Measurements from ENCODE around the gene PFN1.

PFN1 gene

GRCh38 chr17:4967539-4968485 is 19.5 kb upstream of the PFN1 start, which contains the start of gene SPAG7:
Gene SPAG7 (minus strand): TSS chr17:4967817. CDS start chr17:4967804, 13 bp downstream.
- Histone ChIP-seq H3K27me3 (ENCODE audit: insufficient read depth, poor library complexity, severe bottlenecking) (no peaks in the 10 kb centered on the region), H3K4me1 (ENCODE audit: insufficient read depth, poor library complexity, severe bottlenecking) (peaks cover 12% of the 10 kb centered on the region), H3K27ac (ENCODE audit: poor library complexity, severe bottlenecking) (peak within 1 kb of the TSS; percentile 90), H3K4me3 (ENCODE audit: severe bottlenecking) (peak within 1 kb of the TSS; percentile 59), H3K9me3 (ENCODE audit: severe bottlenecking) (no peaks in the 10 kb centered on the region), H3K36me3 (ENCODE audit: low read depth) (peaks cover 20% of the 10 kb centered on the region)
- no peak for TF ChIP-seq CTCF (IDR thresholded peaks at IDR 0.05; ENCODE audit: poor library complexity, severe bottlenecking)
- ATAC-seq (ENCODE audit: low read depth) (peak; percentile 52), DNase-seq (ENCODE audit: low spot score) (peak; percentile 90)

GRCh38 chr17:4966844-4967538 is 18.7 kb upstream of the PFN1 start:
- H3K4me1 ChIP-seq (ENCODE audit: insufficient read depth, poor library complexity, severe bottlenecking), result peaks cover 12% of the 10 kb centered on the region
- H3K27me3 ChIP-seq (ENCODE audit: insufficient read depth, poor library complexity, severe bottlenecking), result no peaks in the 10 kb centered on the region
- ATAC-seq (ENCODE audit: low read depth) (peak; percentile 89), DNase-seq (ENCODE audit: low spot score) (peak; percentile 99)
- peaks cover 20% of the 10 kb centered on the region for H3K36me3 ChIP-seq (ENCODE audit: low read depth)
- peak overlapping the region; percentile 90 for H3K27ac ChIP-seq (ENCODE audit: poor library complexity, severe bottlenecking)
- H3K4me3 ChIP-seq (ENCODE audit: severe bottlenecking), result peak overlapping the region; percentile 59
- no peaks in the 10 kb centered on the region for H3K9me3 ChIP-seq (ENCODE audit: severe bottlenecking)
- no peak for TF ChIP-seq CTCF (IDR thresholded peaks at IDR 0.05; ENCODE audit: poor library complexity, severe bottlenecking)

- Histone ChIP-seq H3K4me3 (ENCODE audit: severe bottlenecking) (no peak overlapping the region), H3K36me3 (ENCODE audit: low read depth) (peaks cover 26% of the 10 kb centered on the region), H3K4me1 (ENCODE audit: insufficient read depth, poor library complexity, severe bottlenecking) (peaks cover 12% of the 10 kb centered on the region), H3K27ac (ENCODE audit: poor library complexity, severe bottlenecking) (peak overlapping the region; percentile 90), H3K27me3 (ENCODE audit: insufficient read depth, poor library complexity, severe bottlenecking) (no peaks in the 10 kb centered on the region), H3K9me3 (ENCODE audit: severe bottlenecking) (no peaks in the 10 kb centered on the region)
- TF ChIP-seq CTCF (IDR thresholded peaks at IDR 0.05; ENCODE audit: poor library complexity, severe bottlenecking), result no peak
- ATAC-seq (ENCODE audit: low read depth) (no peak), DNase-seq (ENCODE audit: low spot score) (no peak)
Measured at GRCh38 chr17:4965311-4965986, 17.1 kb upstream of the PFN1 start.

GRCh38 chr17:4960279-4960922 is 12.1 kb upstream of the PFN1 start:
- Histone ChIP-seq H3K36me3 (ENCODE audit: low read depth) (peaks cover 16% of the 10 kb centered on the region), H3K27ac (ENCODE audit: poor library complexity, severe bottlenecking) (no peak overlapping the region), H3K27me3 (ENCODE audit: insufficient read depth, poor library complexity, severe bottlenecking) (no peaks in the 10 kb centered on the region), H3K4me3 (ENCODE audit: severe bottlenecking) (no peak overlapping the region), H3K9me3 (ENCODE audit: severe bottlenecking) (no peaks in the 10 kb centered on the region), H3K4me1 (ENCODE audit: insufficient read depth, poor library complexity, severe bottlenecking) (no peaks in the 10 kb centered on the region)
- no peak for DNase-seq (ENCODE audit: low spot score)
- no peak for ATAC-seq (ENCODE audit: low read depth)
- TF ChIP-seq CTCF (IDR thresholded peaks at IDR 0.05; ENCODE audit: poor library complexity, severe bottlenecking), result no peak
